GM19328 (cell line): ENCODE results near the gene FGFR3.
"Not testable (repeated sequence)": the region's sequence is repeated elsewhere in the genome, so short reads cannot be mapped to it uniquely, and the experiment has no call there.

Experiments
- ATAC-seq: cut with Tn5 transposase; IDR thresholded peaks from one replicate; pipeline ENCODE4 v1.9.1; 2021; ENCODE audit warnings: mild to moderate bottlenecking, moderate library complexity; ENCODE audit not compliant: unreplicated experiment

FGFR3 gene

DNA sequence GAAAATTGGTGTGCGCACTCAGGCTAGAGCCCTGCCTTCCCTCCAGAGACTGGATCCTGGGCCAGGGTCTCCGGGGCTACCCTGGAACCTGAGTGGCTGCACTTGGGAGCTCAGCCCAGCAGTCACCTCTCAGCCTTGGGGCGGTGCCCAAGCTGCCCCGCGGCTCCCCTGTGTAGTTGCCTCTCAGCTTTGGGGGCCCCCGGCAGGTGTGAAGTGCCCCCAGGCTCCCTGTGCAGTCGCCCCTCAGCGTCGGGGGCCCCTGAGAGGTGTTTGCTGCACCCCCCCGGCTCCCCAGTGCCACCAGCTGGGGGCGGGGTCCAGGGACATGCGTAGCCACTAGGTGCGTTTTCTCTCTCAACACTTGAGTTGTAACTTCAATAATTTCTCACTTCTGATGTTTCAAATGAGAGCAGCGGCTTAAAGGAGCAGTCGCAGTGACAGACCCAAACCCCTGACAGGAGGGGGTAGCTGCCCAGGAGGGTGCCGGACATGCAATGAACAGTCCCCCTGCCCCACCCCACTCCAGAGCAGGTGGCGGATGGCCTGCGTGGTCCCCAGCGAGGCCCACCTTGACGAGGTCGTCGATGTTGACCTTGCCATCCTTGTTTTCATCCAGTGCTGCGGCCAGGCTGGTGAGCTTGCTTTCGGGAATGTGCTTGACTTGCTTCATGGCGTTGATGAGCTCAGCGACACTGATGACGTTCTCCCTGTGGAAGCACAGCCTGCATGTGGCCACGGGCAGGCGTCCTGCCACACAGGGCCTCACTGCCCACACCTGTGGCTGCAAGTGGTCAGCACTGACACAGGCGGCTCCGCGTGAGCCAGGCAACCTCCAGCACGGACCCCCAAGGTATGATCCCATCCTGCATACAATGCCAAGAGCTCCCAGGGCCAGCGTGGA is 22.3 kb downstream of the FGFR3 start:
- ATAC-seq, result no peak

- no peak for ATAC-seq
These were observed 23.1 kb downstream of the FGFR3 start for GRCh38 chr4:1815997-1816860.

DNA sequence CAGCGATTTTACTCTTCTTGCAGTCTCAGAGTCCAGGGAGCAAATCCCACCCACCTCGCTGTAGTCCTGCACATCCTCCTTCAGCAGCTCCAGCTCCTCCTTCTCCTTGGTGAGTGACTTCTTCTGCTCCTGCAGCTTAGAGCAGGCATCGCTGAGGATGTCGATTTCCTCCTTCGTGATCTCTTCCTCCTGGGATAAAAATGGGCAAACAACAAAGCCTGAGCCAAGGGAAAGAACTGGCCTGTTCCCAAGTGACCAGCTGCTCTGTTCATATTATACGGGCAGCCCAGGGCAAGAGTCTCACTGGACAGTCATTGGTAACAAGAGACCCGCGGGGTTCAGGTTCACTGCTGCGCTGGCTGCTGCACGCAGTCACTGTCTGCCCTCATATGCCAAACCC is 26.2 kb downstream of the FGFR3 start:
- ATAC-seq, result no peak

- no peak for ATAC-seq
These were observed 26.7 kb downstream of the FGFR3 start for GRCh38 chr4:1819816-1820215.

DNA sequence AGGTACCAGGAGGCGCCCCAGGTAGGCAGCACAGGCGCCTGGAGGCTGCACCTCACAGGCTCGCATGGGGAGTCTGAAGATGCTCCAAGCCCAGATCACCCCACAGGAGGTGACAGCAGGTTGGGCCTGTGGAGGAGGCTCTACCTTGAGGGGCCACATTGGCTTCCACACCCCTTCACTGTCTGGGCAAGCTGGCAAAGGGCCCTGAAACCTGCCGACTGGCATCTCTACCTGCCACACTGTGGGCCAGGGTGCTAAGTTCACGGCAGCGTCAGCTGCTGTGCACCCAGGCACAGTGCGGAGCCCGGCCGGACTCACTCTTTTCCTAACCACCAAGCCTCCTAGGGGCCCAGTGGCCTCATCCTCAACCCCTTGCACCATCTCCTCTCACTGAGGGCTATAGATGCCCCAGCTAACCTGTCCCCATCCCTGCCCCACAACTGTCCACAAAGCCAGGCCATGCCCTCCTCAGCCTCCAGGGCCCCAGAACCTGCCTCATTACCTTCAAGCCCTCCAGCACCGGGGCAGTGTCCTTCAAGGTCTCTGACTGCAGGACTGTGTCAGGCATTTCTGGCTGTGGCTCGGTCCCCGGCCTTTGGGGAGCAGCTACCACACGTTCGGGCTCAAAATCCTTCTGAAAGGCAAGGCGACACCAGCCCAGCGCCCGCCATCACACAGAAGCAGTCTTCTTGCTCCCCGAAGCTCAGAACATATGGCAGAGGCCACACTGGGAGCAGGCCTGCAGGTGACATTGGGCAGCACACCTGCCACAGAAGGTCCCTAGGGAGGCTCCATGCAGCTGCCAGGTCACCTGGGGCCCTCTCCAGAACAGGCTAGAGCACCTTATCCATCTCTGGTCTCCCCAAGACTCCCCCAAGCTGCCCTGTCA is 28.8 kb downstream of the FGFR3 start:
- no peak for ATAC-seq

GRCh38 chr4:1822568-1823544 is 29.8 kb downstream of the FGFR3 start:
- no peak for ATAC-seq

GRCh38 chr4:1823545-1823932 is 30.4 kb downstream of the FGFR3 start:
- ATAC-seq, result no peak

GRCh38 chr4:1824746-1825145 is 31.7 kb downstream of the FGFR3 start:
- ATAC-seq, result no peak

DNA sequence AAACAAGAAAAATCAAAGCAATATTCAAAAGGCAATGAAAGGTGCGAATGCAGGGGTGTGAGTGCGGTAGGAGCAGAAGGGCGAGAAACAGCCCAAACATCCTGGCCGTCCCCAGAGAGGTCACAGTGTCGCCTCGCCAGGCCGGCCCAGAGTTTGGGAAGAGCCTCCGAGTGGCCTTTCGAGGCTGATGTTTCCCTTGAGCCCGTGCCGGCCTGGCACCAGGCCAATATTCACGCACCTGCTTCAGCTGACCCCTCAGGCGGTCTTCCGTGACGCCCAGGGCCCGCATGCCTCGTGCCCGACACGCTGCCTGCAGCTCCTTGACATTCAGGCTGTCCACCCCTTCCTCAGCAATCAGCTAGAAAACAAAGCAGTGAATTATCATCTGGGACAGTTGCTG is 32.2 kb downstream of the FGFR3 start:
- ATAC-seq, result no peak

- ATAC-seq, result no peak
These were observed 33.6 kb downstream of the FGFR3 start for GRCh38 chr4:1826531-1827350.

- no peak for ATAC-seq
These were observed 37.1 kb downstream of the FGFR3 start for GRCh38 chr4:1830234-1830633.

GRCh38 chr4:1830642-1831228 is 37.6 kb downstream of the FGFR3 start:
- no peak for ATAC-seq

DNA sequence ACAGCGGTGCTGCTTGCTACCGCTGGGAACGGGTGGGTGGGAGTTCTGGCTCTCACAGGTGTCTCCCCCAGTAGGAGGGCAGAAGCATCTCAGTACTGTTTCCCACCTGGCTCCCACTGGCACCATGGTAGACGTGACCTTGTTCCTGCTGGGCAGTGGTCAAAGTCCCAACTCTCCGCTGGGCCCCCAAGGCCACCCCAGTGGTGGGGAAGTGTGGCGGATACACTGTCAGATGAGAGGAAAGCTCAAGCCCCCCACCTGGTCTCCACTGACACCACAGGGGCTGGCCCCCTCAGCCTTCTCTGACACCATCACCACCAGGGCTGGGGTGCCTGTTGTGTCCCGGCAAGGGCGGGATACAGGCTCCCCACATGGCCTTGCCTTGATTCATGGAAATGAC is 38.2 kb downstream of the FGFR3 start:
- no peak for ATAC-seq

- no peak for ATAC-seq
These were observed 39.6 kb downstream of the FGFR3 start for GRCh38 chr4:1832690-1833089.

DNA sequence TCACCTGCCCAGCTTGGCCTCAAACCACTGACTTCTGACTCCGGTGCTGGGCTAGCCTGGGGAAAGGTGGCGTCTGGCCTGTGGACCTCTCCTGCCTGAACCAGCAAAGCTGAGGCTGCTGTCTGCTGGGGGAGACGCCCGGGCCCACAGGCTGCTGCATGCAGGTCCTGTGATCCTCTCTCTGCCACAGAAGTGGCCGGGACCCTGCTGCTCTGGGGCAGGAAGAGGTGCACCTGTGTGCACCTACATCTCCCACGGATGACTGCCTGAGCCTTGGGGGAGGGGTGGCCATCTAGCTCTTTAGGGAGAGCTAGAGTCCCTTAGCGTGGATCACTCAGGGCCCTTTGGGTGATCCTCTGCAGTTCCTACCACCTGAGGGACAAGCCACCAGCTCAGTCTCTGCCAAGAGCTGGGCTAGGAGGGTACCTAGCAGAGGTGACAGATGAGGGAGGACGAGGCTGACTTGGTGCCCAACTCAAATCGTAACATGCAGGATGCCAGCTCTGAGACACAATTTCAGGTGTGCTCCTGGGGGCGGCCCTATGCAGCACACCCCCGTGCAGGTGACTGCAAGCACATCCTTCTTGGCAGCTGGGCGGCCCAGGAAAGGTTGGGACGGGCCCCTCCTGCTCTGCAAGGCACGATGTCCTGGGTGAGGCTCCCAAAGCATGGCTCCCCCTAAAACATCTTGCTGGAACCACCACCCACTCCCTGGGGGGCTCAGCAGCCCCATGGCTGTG is 40.4 kb downstream of the FGFR3 start:
- no peak for ATAC-seq

GRCh38 chr4:1834047-1834775 is 41.1 kb downstream of the FGFR3 start:
- no peak for ATAC-seq

DNA sequence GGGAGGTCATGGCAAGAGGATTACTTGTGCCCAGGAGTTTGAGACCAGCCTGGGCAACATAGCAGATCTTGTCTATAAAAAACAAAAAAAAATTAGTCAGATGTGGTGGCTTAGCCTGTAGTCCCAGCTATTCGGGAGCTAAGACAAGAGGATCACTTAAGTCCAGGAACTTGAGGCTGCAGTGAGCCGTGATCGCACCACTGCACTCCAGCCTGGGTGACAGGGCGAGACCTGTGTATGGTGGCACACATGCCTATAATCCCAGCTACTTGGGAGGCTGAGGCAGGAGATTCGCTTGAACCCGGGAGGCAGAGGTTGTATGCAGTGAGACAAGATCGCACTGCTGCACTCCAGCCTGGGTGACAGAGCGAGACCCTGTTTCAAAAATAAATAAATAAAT is 42.7 kb downstream of the FGFR3 start:
- not testable (repeated sequence) for ATAC-seq
